B cell (primary cell): ENCODE measurements around the gene ABCA8. TPM values are rescaled to one million over a fixed set of nuclear protein-coding genes. Genes with fewer than 3 reads are reported as not detected.
"Not testable (repeated sequence)": the region's sequence is repeated elsewhere in the genome, so short reads cannot be mapped to it uniquely, and the experiment has no call there.

Experiments used
- ATAC-seq: fragments of 200-7000 bp; cut with Tn5 transposase; one replicate; pipeline ENCODE4 v1.10.0; 2021; ENCODE audit warnings: low read depth, mild to moderate bottlenecking, moderate number of reproducible peaks, moderate library complexity
- CTCF ChIA-PET: fragments of 350-600 bp; sonication (Branson Sonifier 250); formaldehyde crosslinking; loops from one replicate; lab custom pipeline; 2021; ENCODE audit warnings: antibody characterized with exemption, inconsistent platforms; lab: Charles Lee
- POLR2A ChIA-PET: fragments of 350-600 bp; sonication (Branson Sonifier 250); formaldehyde crosslinking; loops from one replicate; lab custom pipeline; 2021; ENCODE audit warnings: antibody characterized with exemption; lab: Charles Lee
- DNase-seq: peaks from one replicate; pipeline ENCODE4 v3.0.0; 2013
- H2AFZ ChIP-seq: 2 replicates; pipeline ENCODE4 v1.6.1; 2012; ENCODE audit warnings: mild to moderate bottlenecking, low read depth, low read length; ENCODE audit not compliant: insufficient read depth, poor library complexity, severe bottlenecking
- H3K27ac ChIP-seq, 2 donors: 1 replicate in 1 of 2; 2 replicates in 1 of 2; pipeline ENCODE4 v1.5.1; 2012 to 2013; ENCODE audit warnings: low read length in 2 of 2, mild to moderate bottlenecking in 2 of 2, moderate library complexity in 1 of 2
- H3K27me3 ChIP-seq, 4 experiments: fragments of 200-600 bp in 1 of 4; sonication (generic) in 1 of 4; replicated peaks in 1 of 4; 1 replicate in 2 of 4; 2 replicates in 2 of 4; pipeline versions ENCODE4 v1.6.1 to v1.7.0; 2013 to 2016; ENCODE audit warnings: low read length in 3 of 4, mild to moderate bottlenecking in 2 of 4, mixed read lengths in 1 of 4, moderate library complexity in 1 of 4; ENCODE audit not compliant: insufficient read depth in 4 of 4, control insufficient read depth in 3 of 4; ENCODE audit errors: control extremely low read depth in 1 of 4
- H3K36me3 ChIP-seq, 2 experiments: replicated peaks in 1 of 2; 1 replicate in 1 of 2; 2 replicates in 1 of 2; pipeline versions ENCODE4 v1.6.1 to v1.7.1; 2013; ENCODE audit warnings: low read length in 1 of 2; ENCODE audit not compliant: insufficient read depth in 2 of 2, control insufficient read depth in 1 of 2; ENCODE audit errors: control extremely low read depth in 1 of 2, extremely low read depth in 1 of 2
- H3K4me1 ChIP-seq, 2 donors: fragments of 200-600 bp in 1 of 2; sonication (generic) in 1 of 2; 1 replicate in 1 of 2; 2 replicates in 1 of 2; pipeline versions ENCODE4 v1.5.1 to v1.6.1; 2013 to 2017; ENCODE audit warnings: low read length in 2 of 2; ENCODE audit not compliant: control insufficient read depth in 2 of 2, insufficient read depth in 2 of 2
- H3K4me2 ChIP-seq: replicated peaks from 2 replicates; pipeline ENCODE3; 2012; ENCODE audit warnings: mild to moderate bottlenecking, low read depth, low read length; ENCODE audit not compliant: poor library complexity, severe bottlenecking
- H3K4me3 ChIP-seq, 5 experiments: fragments of 200-600 bp in 1 of 5; sonication (generic) in 1 of 5; 1 replicate in 3 of 5; 2 replicates in 2 of 5; pipeline versions ENCODE4 v1.5.1 to v1.7.0; 2011 to 2016; ENCODE audit warnings: low read length in 4 of 5, mild to moderate bottlenecking in 4 of 5, low read depth in 2 of 5, control low read depth in 1 of 5, moderate library complexity in 1 of 5; ENCODE audit not compliant: insufficient read depth in 1 of 5; ENCODE audit errors: control extremely low read depth in 1 of 5, extremely low read depth in 1 of 5
- H3K79me2 ChIP-seq: fragments of 200-600 bp; sonication (generic); one replicate; pipeline ENCODE4 v1.6.0; 2016; ENCODE audit warnings: low read length; ENCODE audit not compliant: control insufficient read depth, insufficient read depth
- H3K9ac ChIP-seq: fragments of 200-600 bp; sonication (generic); 2 replicates; pipeline ENCODE4 v1.6.1; 2017; ENCODE audit warnings: mild to moderate bottlenecking, low read length, moderate library complexity
- H3K9me3 ChIP-seq, 3 donors: one replicate each; pipeline versions ENCODE4 v1.6.1 to v1.7.1; 2013; ENCODE audit warnings: low read length in 2 of 3; ENCODE audit not compliant: control insufficient read depth in 2 of 3, insufficient read depth in 1 of 3; ENCODE audit errors: control extremely low read depth in 1 of 3
- H4K20me1 ChIP-seq: 2 replicates; pipeline ENCODE4 v1.6.0; 2012; ENCODE audit warnings: mild to moderate bottlenecking, low read length; ENCODE audit not compliant: insufficient read depth, control insufficient read depth, poor library complexity, severe bottlenecking
- H3K27ac Mint-ChIP-seq: one replicate; pipeline ENCODE4 v1.8.0; 2021; ENCODE audit warnings: mixed read lengths
- H3K27me3 Mint-ChIP-seq: one replicate; pipeline ENCODE4 v1.8.0; 2021; ENCODE audit warnings: mixed read lengths
- H3K4me1 Mint-ChIP-seq: one replicate; pipeline ENCODE4 v1.8.0; 2021; ENCODE audit warnings: mixed read lengths
- H3K4me3 Mint-ChIP-seq: one replicate; pipeline ENCODE4 v1.8.0; 2021; ENCODE audit warnings: mixed read lengths
- H3K9me3 Mint-ChIP-seq: one replicate; pipeline ENCODE4 v1.8.0; 2022; ENCODE audit warnings: mixed read lengths; ENCODE audit not compliant: insufficient read depth
- EZH2 ChIP-seq: IDR thresholded peaks from 2 replicates; pipeline ENCODE4 v1.6.1; 2012; ENCODE audit warnings: borderline replicate concordance, low read depth, mild to moderate bottlenecking, moderate library complexity, low read length; ENCODE audit not compliant: insufficient read depth, poor library complexity, severe bottlenecking
- whole genome bisulfite sequencing: methylation state at CpG from one replicate; pipeline ENCODE4 v1.1.5; 2013; ENCODE audit warnings: missing lambda C conversion rate; ENCODE audit not compliant: insufficient coverage; 5-methylcytosine and 5-hydroxymethylcytosine counted together
- intact Hi-C: fragments of 100-400 bp; cut with micrococcal nuclease; formaldehyde crosslinking; loops from one replicate; pipeline ENCODE4 v1.10.0; 2022
- polyA minus RNA-seq: library from RNA; depleted of rRNA, polyadenylated mRNA; stranded (reverse); fragments of >200 nt; gene quantifications from 2 replicates; pipeline ENCODE4 v1.2.3, GENCODE V29; 2012
- polyA plus RNA-seq: library from polyadenylated mRNA; depleted of rRNA; stranded (reverse); fragments of >200 nt; gene quantifications from 2 replicates; pipeline ENCODE4 v1.2.3, GENCODE V29; 2012
- total RNA-seq, 2 donors: library from RNA; stranded (reverse); fragments of 120-200 nt in 1 of 2; gene quantifications; 1 replicate in 1 of 2; 2 replicates in 1 of 2; pipeline versions ENCODE4 v1.2.3 to v1.2.4, GENCODE V29; 2013 to 2022
- TF ChIP-seq, protein P1 (sequence below): fragments of 200-600 bp; IDR thresholded peaks from one replicate; pipeline ENCODE4 v1.8.0; 2022; ENCODE audit warnings: antibody characterized with exemption, mild to moderate bottlenecking

ABCA8 gene, protein sequence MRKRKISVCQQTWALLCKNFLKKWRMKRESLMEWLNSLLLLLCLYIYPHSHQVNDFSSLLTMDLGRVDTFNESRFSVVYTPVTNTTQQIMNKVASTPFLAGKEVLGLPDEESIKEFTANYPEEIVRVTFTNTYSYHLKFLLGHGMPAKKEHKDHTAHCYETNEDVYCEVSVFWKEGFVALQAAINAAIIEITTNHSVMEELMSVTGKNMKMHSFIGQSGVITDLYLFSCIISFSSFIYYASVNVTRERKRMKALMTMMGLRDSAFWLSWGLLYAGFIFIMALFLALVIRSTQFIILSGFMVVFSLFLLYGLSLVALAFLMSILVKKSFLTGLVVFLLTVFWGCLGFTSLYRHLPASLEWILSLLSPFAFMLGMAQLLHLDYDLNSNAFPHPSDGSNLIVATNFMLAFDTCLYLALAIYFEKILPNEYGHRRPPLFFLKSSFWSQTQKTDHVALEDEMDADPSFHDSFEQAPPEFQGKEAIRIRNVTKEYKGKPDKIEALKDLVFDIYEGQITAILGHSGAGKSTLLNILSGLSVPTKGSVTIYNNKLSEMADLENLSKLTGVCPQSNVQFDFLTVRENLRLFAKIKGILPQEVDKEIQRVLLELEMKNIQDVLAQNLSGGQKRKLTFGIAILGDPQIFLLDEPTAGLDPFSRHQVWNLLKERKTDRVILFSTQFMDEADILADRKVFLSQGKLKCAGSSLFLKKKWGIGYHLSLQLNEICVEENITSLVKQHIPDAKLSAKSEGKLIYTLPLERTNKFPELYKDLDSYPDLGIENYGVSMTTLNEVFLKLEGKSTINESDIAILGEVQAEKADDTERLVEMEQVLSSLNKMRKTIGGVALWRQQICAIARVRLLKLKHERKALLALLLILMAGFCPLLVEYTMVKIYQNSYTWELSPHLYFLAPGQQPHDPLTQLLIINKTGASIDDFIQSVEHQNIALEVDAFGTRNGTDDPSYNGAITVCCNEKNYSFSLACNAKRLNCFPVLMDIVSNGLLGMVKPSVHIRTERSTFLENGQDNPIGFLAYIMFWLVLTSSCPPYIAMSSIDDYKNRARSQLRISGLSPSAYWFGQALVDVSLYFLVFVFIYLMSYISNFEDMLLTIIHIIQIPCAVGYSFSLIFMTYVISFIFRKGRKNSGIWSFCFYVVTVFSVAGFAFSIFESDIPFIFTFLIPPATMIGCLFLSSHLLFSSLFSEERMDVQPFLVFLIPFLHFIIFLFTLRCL (N-terminal part only)
- total RNA-seq, result not detected in 2 replicates
- total RNA-seq (2013), result 1.1 TPM
- polyA plus RNA-seq, result not detected in 2 replicates
- polyA minus RNA-seq, result not detected in 2 replicates

DNA sequence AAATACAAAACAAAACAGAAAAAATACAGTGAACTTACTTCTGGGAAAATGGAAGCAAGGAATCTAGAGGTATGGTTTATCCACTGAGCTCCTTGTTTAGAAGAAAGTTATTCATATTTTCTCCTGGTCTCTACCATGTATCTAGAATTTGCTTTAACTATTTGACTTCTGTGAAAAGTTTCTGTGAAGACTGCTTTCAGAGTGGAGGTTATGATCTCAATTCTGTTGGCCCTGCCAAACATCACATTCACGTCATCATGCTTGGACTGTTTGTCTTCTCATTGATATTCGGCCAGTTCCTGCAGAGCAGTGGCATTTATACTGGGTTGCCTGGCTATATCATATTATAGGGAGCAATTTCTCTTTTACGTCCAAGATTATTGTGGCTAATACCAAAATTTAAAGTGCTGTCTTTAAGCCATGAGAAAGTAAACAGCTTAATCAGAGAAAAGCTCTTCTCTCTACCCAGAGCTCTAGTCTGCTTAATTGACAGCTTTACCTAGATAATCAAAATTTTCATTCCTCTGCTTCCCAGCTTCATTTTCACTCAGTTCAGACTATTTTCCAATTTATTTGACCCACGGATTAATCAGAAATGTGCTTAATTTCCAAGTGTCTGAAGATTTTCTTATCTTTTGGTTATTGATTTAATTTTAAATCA lies at the start of gene ABCA8:
Gene ABCA8 (minus strand): TSS at position 212 of the 661 bp plus-strand sequence. CDS start 13,358 bp downstream, outside the sequence.
- no CpG with 5 or more reads among the region's 4 CpGs for WGBS
- peaks cover 0 to 1% (median 0%) of the 10 kb centered on the region in 3 donors for H3K9me3 ChIP-seq
- no peak for ATAC-seq
- H4K20me1 ChIP-seq, result no peaks in the 10 kb centered on the region
- H3K9ac ChIP-seq, result no peak within 1 kb of the TSS
- H3K4me1 Mint-ChIP-seq, result no peaks in the 10 kb centered on the region
- no peak within 1 kb of the TSS for H3K27ac ChIP-seq
- no peak within 1 kb of the TSS for H2AFZ ChIP-seq
- DNase-seq, result no peak
- no peak within 1 kb of the TSS for H3K4me3 ChIP-seq
- intact Hi-C loops, result no loop called here
- POLR2A ChIA-PET, result no interaction called here
- H3K4me2 ChIP-seq, result no peak within 1 kb of the TSS
- no peaks in the 10 kb centered on the region for H3K79me2 ChIP-seq
- H3K9me3 Mint-ChIP-seq, result peaks cover 5% of the 10 kb centered on the region
- peaks cover 0 to 7% (median 0%) of the 10 kb centered on the region in 4 experiments for H3K27me3 ChIP-seq
- H3K36me3 ChIP-seq, result no peaks in the 10 kb centered on the region
- TF ChIP-seq, protein P1, sequence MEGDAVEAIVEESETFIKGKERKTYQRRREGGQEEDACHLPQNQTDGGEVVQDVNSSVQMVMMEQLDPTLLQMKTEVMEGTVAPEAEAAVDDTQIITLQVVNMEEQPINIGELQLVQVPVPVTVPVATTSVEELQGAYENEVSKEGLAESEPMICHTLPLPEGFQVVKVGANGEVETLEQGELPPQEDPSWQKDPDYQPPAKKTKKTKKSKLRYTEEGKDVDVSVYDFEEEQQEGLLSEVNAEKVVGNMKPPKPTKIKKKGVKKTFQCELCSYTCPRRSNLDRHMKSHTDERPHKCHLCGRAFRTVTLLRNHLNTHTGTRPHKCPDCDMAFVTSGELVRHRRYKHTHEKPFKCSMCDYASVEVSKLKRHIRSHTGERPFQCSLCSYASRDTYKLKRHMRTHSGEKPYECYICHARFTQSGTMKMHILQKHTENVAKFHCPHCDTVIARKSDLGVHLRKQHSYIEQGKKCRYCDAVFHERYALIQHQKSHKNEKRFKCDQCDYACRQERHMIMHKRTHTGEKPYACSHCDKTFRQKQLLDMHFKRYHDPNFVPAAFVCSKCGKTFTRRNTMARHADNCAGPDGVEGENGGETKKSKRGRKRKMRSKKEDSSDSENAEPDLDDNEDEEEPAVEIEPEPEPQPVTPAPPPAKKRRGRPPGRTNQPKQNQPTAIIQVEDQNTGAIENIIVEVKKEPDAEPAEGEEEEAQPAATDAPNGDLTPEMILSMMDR, result no peak
- no peak for TF ChIP-seq EZH2
- peaks cover 3% of the 10 kb centered on the region for H3K27me3 Mint-ChIP-seq
- CTCF ChIA-PET, result no interaction called here
- no peak within 1 kb of the TSS for H3K27ac Mint-ChIP-seq
- no peaks in the 10 kb centered on the region for H3K4me1 ChIP-seq
- H3K4me3 Mint-ChIP-seq, result no peak within 1 kb of the TSS

DNA sequence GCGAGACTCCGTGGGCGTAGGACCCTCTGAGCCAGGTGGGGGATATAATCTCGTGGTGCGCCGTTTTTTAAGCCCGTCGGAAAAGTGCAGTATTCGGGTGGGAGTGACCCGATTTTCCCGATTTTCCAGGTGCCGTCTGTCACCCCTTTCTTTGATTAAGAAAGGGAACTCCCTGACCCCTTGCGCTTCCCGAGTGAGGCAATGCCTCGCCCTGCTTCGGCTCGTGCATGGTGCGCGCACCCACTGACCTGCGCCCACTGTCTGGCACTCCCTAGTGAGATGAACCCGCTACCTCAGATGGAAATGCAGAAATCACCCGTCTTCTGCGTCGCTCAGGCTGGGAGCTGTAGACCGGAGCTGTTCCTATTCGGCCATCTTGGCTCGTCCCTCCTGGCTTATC lies 49.6 kb upstream of the ABCA8 start:
- CTCF ChIA-PET, H3K9me3 ChIP-seq, POLR2A ChIA-PET, DNase-seq, H3K36me3 ChIP-seq, H3K27me3 Mint-ChIP-seq, H3K4me1 ChIP-seq, intact Hi-C loops, H2AFZ ChIP-seq, H3K27me3 ChIP-seq, H3K9me3 Mint-ChIP-seq, H3K4me3 ChIP-seq, ATAC-seq, H3K4me2 ChIP-seq, H3K4me3 Mint-ChIP-seq, H4K20me1 ChIP-seq, H3K27ac Mint-ChIP-seq, H3K9ac ChIP-seq, H3K79me2 ChIP-seq, H3K4me1 Mint-ChIP-seq, H3K27ac ChIP-seq: not testable (repeated sequence)
- 93% methylated on average over 6 of the region's 27 CpGs for WGBS

DNA sequence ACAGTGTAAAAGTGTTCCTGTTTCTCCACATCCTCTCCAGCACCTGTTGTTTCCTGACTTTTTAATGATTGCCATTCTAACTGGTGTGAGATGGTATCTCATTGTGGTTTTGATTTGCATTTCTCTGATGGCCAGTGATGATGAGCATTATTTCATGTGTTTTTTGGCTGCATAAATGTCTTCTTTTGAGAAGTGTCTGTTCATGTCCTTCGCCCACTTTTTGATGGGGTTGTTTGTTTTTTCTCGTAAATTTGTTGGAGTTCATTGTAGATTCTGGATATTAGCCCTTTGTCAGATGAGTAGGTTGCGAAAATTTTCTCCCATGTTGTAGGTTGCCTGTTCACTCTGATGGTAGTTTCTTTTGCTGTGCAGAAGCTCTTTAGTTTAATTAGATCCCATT lies 44.6 kb upstream of the ABCA8 start:
- H3K9me3 ChIP-seq, H3K4me3 Mint-ChIP-seq, H3K27ac ChIP-seq, DNase-seq, H3K27ac Mint-ChIP-seq, H3K4me1 Mint-ChIP-seq, H3K4me2 ChIP-seq, H3K36me3 ChIP-seq, ATAC-seq, H3K27me3 Mint-ChIP-seq, H3K79me2 ChIP-seq, intact Hi-C loops, H3K4me3 ChIP-seq, H4K20me1 ChIP-seq, POLR2A ChIA-PET, H3K9me3 Mint-ChIP-seq, H3K27me3 ChIP-seq, H2AFZ ChIP-seq, H3K9ac ChIP-seq, CTCF ChIA-PET, H3K4me1 ChIP-seq: not testable (repeated sequence)
- WGBS, result no CpG with 5 or more reads among the region's 3 CpGs
